Astrocyte of the hippocampus (primary cell): ENCODE results near the gene ZDHHC11.
"Not testable (repeated sequence)": the region's sequence is repeated elsewhere in the genome, so short reads cannot be mapped to it uniquely, and the experiment has no call there.

Source experiments
- DNase-seq: peaks from one replicate; pipeline ENCODE4 v3.0.0; 2011; ENCODE audit warnings: low read depth, low spot score

ZDHHC11 gene

GRCh38 chr5:761854-762710 lies 88.7 kb downstream of the ZDHHC11 start:
- no peak for DNase-seq

GRCh38 chr5:761059-761771 lies 89.6 kb downstream of the ZDHHC11 start:
- no peak for DNase-seq

- DNase-seq, result no peak
These were observed 90.3 kb downstream of the ZDHHC11 start for GRCh38 chr5:760363-761058.

GRCh38 chr5:759781-760362 lies 90.9 kb downstream of the ZDHHC11 start:
- DNase-seq, result no peak

GRCh38 chr5:759111-759751 lies 91.6 kb downstream of the ZDHHC11 start:
- peak; percentile 27 for DNase-seq

- DNase-seq, result no peak
These were observed 92.1 kb downstream of the ZDHHC11 start for GRCh38 chr5:758698-759053.

GRCh38 chr5:757931-758697 lies 92.7 kb downstream of the ZDHHC11 start:
- DNase-seq, result no peak

GRCh38 chr5:757346-757930 lies 93.3 kb downstream of the ZDHHC11 start:
- DNase-seq, result no peak

GRCh38 chr5:756865-757345 lies 93.9 kb downstream of the ZDHHC11 start:
- DNase-seq, result no peak

GRCh38 chr5:756171-756570 lies 94.6 kb downstream of the ZDHHC11 start:
- no peak for DNase-seq

GRCh38 chr5:754143-754632 lies 96.6 kb downstream of the ZDHHC11 start:
- not testable (repeated sequence) for DNase-seq

- DNase-seq, result not testable (repeated sequence)
These were observed 97.1 kb downstream of the ZDHHC11 start for GRCh38 chr5:753567-754142.

GRCh38 chr5:752532-753115 lies 98.2 kb downstream of the ZDHHC11 start:
- DNase-seq, result not testable (repeated sequence)

GRCh38 chr5:751992-752391 lies 98.8 kb downstream of the ZDHHC11 start:
- not testable (repeated sequence) for DNase-seq

GRCh38 chr5:751496-751895 lies 99.3 kb downstream of the ZDHHC11 start:
- no peak for DNase-seq

- DNase-seq, result not testable (repeated sequence)
These were observed 100.6 kb downstream of the ZDHHC11 start for GRCh38 chr5:750226-750625.

GRCh38 chr5:749101-749670 lies 101.6 kb downstream of the ZDHHC11 start:
- DNase-seq, result no peak

- not testable (repeated sequence) for DNase-seq
These were observed 102.5 kb downstream of the ZDHHC11 start for GRCh38 chr5:748011-748980.
